ENCODE results near the gene ELK4.

DNA sequence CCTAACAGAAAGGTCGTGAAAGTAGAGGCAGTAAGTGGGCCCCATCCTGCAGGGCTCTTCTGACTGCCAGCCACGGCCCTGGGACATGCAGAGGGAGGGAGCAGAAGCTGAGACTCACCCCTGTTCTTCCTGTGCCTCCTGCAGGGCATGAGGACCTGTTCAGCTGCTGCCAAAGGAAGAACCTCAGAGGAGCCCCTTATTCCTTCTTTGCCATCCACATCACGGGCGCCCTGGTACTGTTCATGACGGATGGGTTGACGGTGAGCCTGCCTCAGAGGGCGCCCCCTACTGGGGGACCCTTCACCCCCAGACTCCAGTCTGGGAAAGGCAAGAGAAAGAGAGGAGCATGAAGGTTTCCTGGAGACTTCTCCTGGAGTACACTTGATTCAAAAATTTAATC is 47.1 kb downstream of the ELK4 start:
- TF ChIP-seq, protein P1, sequence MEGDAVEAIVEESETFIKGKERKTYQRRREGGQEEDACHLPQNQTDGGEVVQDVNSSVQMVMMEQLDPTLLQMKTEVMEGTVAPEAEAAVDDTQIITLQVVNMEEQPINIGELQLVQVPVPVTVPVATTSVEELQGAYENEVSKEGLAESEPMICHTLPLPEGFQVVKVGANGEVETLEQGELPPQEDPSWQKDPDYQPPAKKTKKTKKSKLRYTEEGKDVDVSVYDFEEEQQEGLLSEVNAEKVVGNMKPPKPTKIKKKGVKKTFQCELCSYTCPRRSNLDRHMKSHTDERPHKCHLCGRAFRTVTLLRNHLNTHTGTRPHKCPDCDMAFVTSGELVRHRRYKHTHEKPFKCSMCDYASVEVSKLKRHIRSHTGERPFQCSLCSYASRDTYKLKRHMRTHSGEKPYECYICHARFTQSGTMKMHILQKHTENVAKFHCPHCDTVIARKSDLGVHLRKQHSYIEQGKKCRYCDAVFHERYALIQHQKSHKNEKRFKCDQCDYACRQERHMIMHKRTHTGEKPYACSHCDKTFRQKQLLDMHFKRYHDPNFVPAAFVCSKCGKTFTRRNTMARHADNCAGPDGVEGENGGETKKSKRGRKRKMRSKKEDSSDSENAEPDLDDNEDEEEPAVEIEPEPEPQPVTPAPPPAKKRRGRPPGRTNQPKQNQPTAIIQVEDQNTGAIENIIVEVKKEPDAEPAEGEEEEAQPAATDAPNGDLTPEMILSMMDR (IDR thresholded peaks at IDR 0.05; ENCODE audit: low read length): peak; percentile 58
- TF ChIP-seq EZH2 (optimal IDR thresholded peaks at IDR 0.05; ENCODE audit: low read depth, low read length): no peak

Data from MM.1S (cell line).